T follicular helper cell (primary cell): Measurements from ENCODE around the gene ST6GALNAC2.

Source experiments
- DNase-seq: peaks from one replicate; pipeline ENCODE4 v3.0.0-alpha.2; 2020; ENCODE audit warnings: low read depth

Gene ST6GALNAC2

GRCh38 chr17:76554131-76554530, 31.5 kb downstream of the ST6GALNAC2 start:
- DNase-seq, result no peak

- DNase-seq, result no peak
Measured at GRCh38 chr17:76553178-76553908, 32.3 kb downstream of the ST6GALNAC2 start.

GRCh38 chr17:76551685-76552084, 34.0 kb downstream of the ST6GALNAC2 start:
- no peak for DNase-seq

GRCh38 chr17:76550712-76551615, 34.7 kb downstream of the ST6GALNAC2 start:
- no peak for DNase-seq

GRCh38 chr17:76549539-76549938, 36.1 kb downstream of the ST6GALNAC2 start:
- no peak for DNase-seq

- no peak for DNase-seq
Measured at GRCh38 chr17:76549215-76549518, 36.5 kb downstream of the ST6GALNAC2 start.

GRCh38 chr17:76548378-76549214, 37.1 kb downstream of the ST6GALNAC2 start:
- DNase-seq, result no peak

GRCh38 chr17:76547642-76548202, 37.9 kb downstream of the ST6GALNAC2 start:
- no peak for DNase-seq

GRCh38 chr17:76547183-76547641, 38.4 kb downstream of the ST6GALNAC2 start:
- peak; percentile 42 for DNase-seq

- DNase-seq, result no peak
Measured at GRCh38 chr17:76546556-76547182, 39.0 kb downstream of the ST6GALNAC2 start.

GRCh38 chr17:76545918-76546555, 39.6 kb downstream of the ST6GALNAC2 start:
- DNase-seq, result no peak

GRCh38 chr17:76544546-76545365, 40.9 kb downstream of the ST6GALNAC2 start:
- DNase-seq, result no peak

GRCh38 chr17:76543826-76544545, 41.7 kb downstream of the ST6GALNAC2 start:
- no peak for DNase-seq

- no peak for DNase-seq
Measured at GRCh38 chr17:76543482-76543825, 42.2 kb downstream of the ST6GALNAC2 start.

GRCh38 chr17:76542984-76543383, 42.7 kb downstream of the ST6GALNAC2 start:
- DNase-seq, result no peak

- DNase-seq, result no peak
Measured at GRCh38 chr17:76542566-76542971, 43.1 kb downstream of the ST6GALNAC2 start.

- DNase-seq, result no peak
Measured at GRCh38 chr17:76541739-76542454, 43.8 kb downstream of the ST6GALNAC2 start.

GRCh38 chr17:76540381-76541300, 45.0 kb downstream of the ST6GALNAC2 start:
- DNase-seq, result no peak
